Measurements from ENCODE around the gene GAB3.

Gene GAB3

GRCh38 chrX:154761977-154762536 is 11.2 kb upstream of the GAB3 start:
- Histone ChIP-seq H3K27me3 (ENCODE audit: control insufficient read depth in 3 of 3, insufficient read depth in 3 of 3, low read depth in 1 of 3, low read length in 3 of 3) (peaks cover 0 to 33% (median 0%) of the 10 kb centered on the region in 3 experiments), H3K18ac (ENCODE audit: low read length) (no peak overlapping the region), H3K27ac (replicated peaks; ENCODE audit: low read length) (peak overlapping the region; percentile 65), H2BK12ac (ENCODE audit: low read length) (no peak overlapping the region), H2AK5ac (ENCODE audit: low read depth, low read length) (no peak overlapping the region), H3K9ac (ENCODE audit: low read depth, low read length, poor library complexity) (no peak overlapping the region), H3K4ac (ENCODE audit: low read length) (no peak overlapping the region), H2BK15ac (ENCODE audit: low read length) (no peak overlapping the region), H2BK5ac (ENCODE audit: low read length) (no peak overlapping the region), H3K79me1 (ENCODE audit: low read depth, low read length) (no peaks in the 10 kb centered on the region), H3K4me2 (ENCODE audit: insufficient read depth, low read length, poor library complexity, severe bottlenecking) (peak overlapping the region; percentile 21), H3K9me3 (replicated peaks in 1 of 2; ENCODE audit: control insufficient read depth in 2 of 2, insufficient read depth in 1 of 2, low read depth in 1 of 2, low read length in 2 of 2) (no peaks in the 10 kb centered on the region), H3K23ac (ENCODE audit: low read depth, low read length, poor library complexity) (no peak overlapping the region), H4K91ac (ENCODE audit: low read depth, low read length, poor library complexity) (no peak overlapping the region), H2BK120ac (ENCODE audit: low read depth, low read length) (no peak overlapping the region), H4K8ac (ENCODE audit: low read depth, low read length) (no peak overlapping the region), H3K36me3 (replicated peaks in 1 of 2; ENCODE audit: control insufficient read depth in 2 of 2, insufficient read depth in 2 of 2, low read length in 2 of 2) (peaks cover 18 to 27% of the 10 kb centered on the region in 2 donors), H3K14ac (ENCODE audit: low read length) (no peak overlapping the region), H3K4me1 (ENCODE audit: control insufficient read depth in 2 of 2, insufficient read depth in 1 of 2, low read depth in 1 of 2, low read length in 2 of 2) (peaks cover 0 to 5% of the 10 kb centered on the region in 2 donors), H3K4me3 (ENCODE audit: low read length in 2 of 2) (peak overlapping the region; percentile 62 to 77), H2AFZ (ENCODE audit: low read length) (peak overlapping the region; percentile 69)
- no CpG with 5 or more reads among the region's 11 CpGs for WGBS, 2 donors (ENCODE audit: extremely low coverage in 2 of 2, insufficient read length in 2 of 2, insufficient replicate concordance in 1 of 2)
- no peak for DNase-seq (ENCODE audit: low spot score)

- H3K27me3 ChIP-seq (ENCODE audit: control insufficient read depth in 3 of 3, insufficient read depth in 3 of 3, low read depth in 1 of 3, low read length in 3 of 3): peaks cover 0 to 38% (median 0%) of the 10 kb centered on the region in 3 experiments
- H2AFZ ChIP-seq (ENCODE audit: low read length): no peak overlapping the region
- no peak overlapping the region for H3K18ac ChIP-seq (ENCODE audit: low read length)
- no peaks in the 10 kb centered on the region for H3K9me3 ChIP-seq (replicated peaks in 1 of 2; ENCODE audit: control insufficient read depth in 2 of 2, insufficient read depth in 1 of 2, low read depth in 1 of 2, low read length in 2 of 2)
- no peak overlapping the region for H3K14ac ChIP-seq (ENCODE audit: low read length)
- H2BK12ac ChIP-seq (ENCODE audit: low read length): no peak overlapping the region
- H2BK5ac ChIP-seq (ENCODE audit: low read length): no peak overlapping the region
- no peak overlapping the region for H3K4me2 ChIP-seq (ENCODE audit: insufficient read depth, low read length, poor library complexity, severe bottlenecking)
- no peak overlapping the region for H3K4ac ChIP-seq (ENCODE audit: low read length)
- no peak overlapping the region for H2BK120ac ChIP-seq (ENCODE audit: low read depth, low read length)
- no peak for DNase-seq (ENCODE audit: low spot score)
- no peak overlapping the region for H4K91ac ChIP-seq (ENCODE audit: low read depth, low read length, poor library complexity)
- peaks cover 0 to 5% of the 10 kb centered on the region in 2 donors for H3K4me1 ChIP-seq (ENCODE audit: control insufficient read depth in 2 of 2, insufficient read depth in 1 of 2, low read depth in 1 of 2, low read length in 2 of 2)
- H2BK15ac ChIP-seq (ENCODE audit: low read length): no peak overlapping the region
- no CpG with 5 or more reads among the region's 4 CpGs for WGBS, 2 donors (ENCODE audit: extremely low coverage in 2 of 2, insufficient read length in 2 of 2, insufficient replicate concordance in 1 of 2)
- no peak overlapping the region for H4K8ac ChIP-seq (ENCODE audit: low read depth, low read length)
- no peaks in the 10 kb centered on the region for H3K79me1 ChIP-seq (ENCODE audit: low read depth, low read length)
- H3K4me3 ChIP-seq (ENCODE audit: low read length in 2 of 2): no peak overlapping the region
- no peak overlapping the region for H2AK5ac ChIP-seq (ENCODE audit: low read depth, low read length)
- no peak overlapping the region for H3K23ac ChIP-seq (ENCODE audit: low read depth, low read length, poor library complexity)
- no peak overlapping the region for H3K9ac ChIP-seq (ENCODE audit: low read depth, low read length, poor library complexity)
- no peaks in the 10 kb centered on the region for H3K36me3 ChIP-seq (replicated peaks in 1 of 2; ENCODE audit: control insufficient read depth in 2 of 2, insufficient read depth in 2 of 2, low read length in 2 of 2)
- H3K27ac ChIP-seq (replicated peaks; ENCODE audit: low read length): no peak overlapping the region
These were observed 7.8 kb upstream of the GAB3 start for GRCh38 chrX:154758696-154759095.

DNA sequence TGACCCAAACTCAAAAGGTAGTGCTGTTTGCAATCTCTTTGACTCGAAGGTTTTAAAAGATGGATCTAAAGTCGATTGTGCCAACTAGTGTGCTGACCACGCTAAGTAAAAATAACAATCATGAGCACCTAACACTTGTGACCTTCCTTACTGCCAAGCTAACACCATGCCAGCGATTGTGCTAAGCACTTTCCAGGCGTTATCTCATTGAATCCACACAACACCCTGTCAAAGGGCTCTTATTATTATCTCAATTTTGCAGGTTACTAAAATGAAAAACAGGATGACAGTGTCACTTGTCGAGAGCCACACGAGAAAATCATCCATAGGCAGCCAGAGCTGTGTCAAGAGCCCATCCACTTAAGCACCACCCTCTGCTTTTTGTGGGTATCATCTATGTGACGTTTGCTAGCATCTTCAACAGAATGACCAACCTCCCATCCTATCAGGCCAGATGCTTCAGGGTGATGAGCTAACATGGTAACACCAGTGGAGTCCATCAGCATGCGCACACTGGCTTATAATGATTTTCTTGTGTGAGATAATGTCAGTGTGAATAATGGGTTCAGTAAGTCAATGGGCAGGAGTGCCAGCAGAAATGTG is 893 bp upstream of the GAB3 start:
- Histone ChIP-seq H3K23ac (ENCODE audit: low read depth, low read length, poor library complexity) (no peak overlapping the region), H2BK5ac (ENCODE audit: low read length) (no peak overlapping the region), H3K9ac (ENCODE audit: low read depth, low read length, poor library complexity) (no peak overlapping the region), H3K14ac (ENCODE audit: low read length) (no peak overlapping the region), H3K36me3 (replicated peaks in 1 of 2; ENCODE audit: control insufficient read depth in 2 of 2, insufficient read depth in 2 of 2, low read length in 2 of 2) (no peaks in the 10 kb centered on the region), H3K4me1 (ENCODE audit: control insufficient read depth in 2 of 2, insufficient read depth in 1 of 2, low read depth in 1 of 2, low read length in 2 of 2) (no peaks in the 10 kb centered on the region), H3K4ac (ENCODE audit: low read length) (no peak overlapping the region), H4K8ac (ENCODE audit: low read depth, low read length) (no peak overlapping the region), H3K9me3 (replicated peaks in 1 of 2; ENCODE audit: control insufficient read depth in 2 of 2, insufficient read depth in 1 of 2, low read depth in 1 of 2, low read length in 2 of 2) (no peaks in the 10 kb centered on the region), H4K91ac (ENCODE audit: low read depth, low read length, poor library complexity) (no peak overlapping the region), H3K4me2 (ENCODE audit: insufficient read depth, low read length, poor library complexity, severe bottlenecking) (no peak overlapping the region), H3K27ac (replicated peaks; ENCODE audit: low read length) (no peak overlapping the region), H2AFZ (ENCODE audit: low read length) (no peak overlapping the region), H3K27me3 (ENCODE audit: control insufficient read depth in 3 of 3, insufficient read depth in 3 of 3, low read depth in 1 of 3, low read length in 3 of 3) (peaks cover 4 to 58% (median 41%) of the 10 kb centered on the region in 3 experiments), H2BK15ac (ENCODE audit: low read length) (no peak overlapping the region), H2BK12ac (ENCODE audit: low read length) (no peak overlapping the region), H3K79me1 (ENCODE audit: low read depth, low read length) (no peaks in the 10 kb centered on the region), H3K18ac (ENCODE audit: low read length) (no peak overlapping the region), H2AK5ac (ENCODE audit: low read depth, low read length) (no peak overlapping the region), H3K4me3 (ENCODE audit: low read length in 2 of 2) (no peak overlapping the region), H2BK120ac (ENCODE audit: low read depth, low read length) (no peak overlapping the region)
- no CpG with 5 or more reads among the region's 9 CpGs for whole genome bisulfite sequencing, 2 donors (ENCODE audit: extremely low coverage in 2 of 2, insufficient read length in 2 of 2, insufficient replicate concordance in 1 of 2)
- no peak for DNase-seq (ENCODE audit: low spot score)

DNA sequence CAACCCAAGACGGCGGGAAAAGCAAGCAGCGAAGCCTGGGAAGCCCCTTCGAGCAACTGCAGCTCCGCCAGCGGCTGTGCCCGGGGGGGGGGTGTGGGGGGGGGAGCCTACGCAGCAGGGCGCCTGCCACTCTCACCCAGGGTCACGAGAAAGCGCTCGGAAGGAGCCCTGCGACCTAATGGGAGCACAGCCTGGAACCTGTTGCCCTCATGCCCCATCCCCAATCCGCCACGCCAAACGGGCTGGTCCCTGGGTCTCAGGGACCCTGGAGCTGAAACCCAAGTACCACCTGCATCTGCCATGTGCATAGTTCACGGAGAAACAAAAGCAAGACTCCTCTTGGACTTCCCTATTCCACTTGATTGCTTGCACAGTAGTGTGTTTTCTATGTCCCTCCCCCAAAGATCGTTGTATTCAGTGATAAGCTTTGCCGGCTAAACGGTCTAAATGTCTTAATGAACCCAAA is 359 bp upstream of the GAB3 start:
- H3K4me2 ChIP-seq (ENCODE audit: insufficient read depth, low read length, poor library complexity, severe bottlenecking): peak overlapping the region; percentile 40

More for the DNA sequence above, 359 bp upstream of the GAB3 start:
- Histone ChIP-seq H3K27ac (replicated peaks; ENCODE audit: low read length) (no peak overlapping the region), H4K91ac (ENCODE audit: low read depth, low read length, poor library complexity) (no peak overlapping the region), H3K18ac (ENCODE audit: low read length) (no peak overlapping the region), H3K36me3 (replicated peaks in 1 of 2; ENCODE audit: control insufficient read depth in 2 of 2, insufficient read depth in 2 of 2, low read length in 2 of 2) (no peaks in the 10 kb centered on the region), H2AFZ (ENCODE audit: low read length) (no peak overlapping the region), H3K14ac (ENCODE audit: low read length) (no peak overlapping the region), H2AK5ac (ENCODE audit: low read depth, low read length) (no peak overlapping the region), H3K23ac (ENCODE audit: low read depth, low read length, poor library complexity) (no peak overlapping the region), H2BK120ac (ENCODE audit: low read depth, low read length) (no peak overlapping the region), H3K9ac (ENCODE audit: low read depth, low read length, poor library complexity) (no peak overlapping the region), H3K79me1 (ENCODE audit: low read depth, low read length) (no peaks in the 10 kb centered on the region), H2BK15ac (ENCODE audit: low read length) (no peak overlapping the region), H3K27me3 (ENCODE audit: control insufficient read depth in 3 of 3, insufficient read depth in 3 of 3, low read depth in 1 of 3, low read length in 3 of 3) (peaks cover 4 to 63% (median 41%) of the 10 kb centered on the region in 3 experiments), H3K4me1 (ENCODE audit: control insufficient read depth in 2 of 2, insufficient read depth in 1 of 2, low read depth in 1 of 2, low read length in 2 of 2) (no peaks in the 10 kb centered on the region), H4K8ac (ENCODE audit: low read depth, low read length) (no peak overlapping the region), H2BK12ac (ENCODE audit: low read length) (no peak overlapping the region), H3K4me3 (ENCODE audit: low read length in 2 of 2) (no peak overlapping the region), H3K9me3 (replicated peaks in 1 of 2; ENCODE audit: control insufficient read depth in 2 of 2, insufficient read depth in 1 of 2, low read depth in 1 of 2, low read length in 2 of 2) (no peaks in the 10 kb centered on the region), H2BK5ac (ENCODE audit: low read length) (no peak overlapping the region), H3K4ac (ENCODE audit: low read length) (no peak overlapping the region)
- no peak for DNase-seq (ENCODE audit: low spot score)
- WGBS, 2 donors (ENCODE audit: extremely low coverage in 2 of 2, insufficient read length in 2 of 2, insufficient replicate concordance in 1 of 2): no CpG with 5 or more reads among the region's 20 CpGs

Measured in neuronal stem cell (in vitro differentiated cells).